Limb (tissue), 2 donors: ENCODE data around the gene PRAME.
"Not testable (repeated sequence)": the region's sequence is repeated elsewhere in the genome, so short reads cannot be mapped to it uniquely, and the experiment has no call there.

ENCODE experiments used
- DNase-seq, 2 donors: peaks; one replicate each; pipeline ENCODE4 v3.0.0-alpha.2; 2016; ENCODE audit errors: extremely low spot score in 2 of 2

PRAME gene

DNA sequence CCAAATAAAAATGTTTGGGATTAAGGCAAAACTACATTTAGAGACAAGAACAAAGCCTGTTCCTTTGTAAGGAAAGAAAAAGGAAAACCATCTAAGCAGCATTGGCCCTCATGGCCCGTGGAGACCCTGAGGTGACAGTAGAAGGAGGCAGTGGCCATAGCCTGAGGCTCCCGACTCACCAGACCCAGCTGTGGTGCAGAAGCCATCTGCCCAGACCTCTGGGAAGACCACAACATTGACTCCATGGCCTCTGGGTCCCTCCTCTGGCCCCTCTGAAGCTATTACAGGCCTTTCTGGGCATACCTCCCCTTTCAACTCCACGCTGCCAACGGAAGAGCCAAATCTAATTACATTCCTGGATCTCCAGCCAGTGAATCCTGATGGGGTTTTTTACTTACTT lies 6.4 kb downstream of the PRAME start:
- DNase-seq, result no peak

DNA sequence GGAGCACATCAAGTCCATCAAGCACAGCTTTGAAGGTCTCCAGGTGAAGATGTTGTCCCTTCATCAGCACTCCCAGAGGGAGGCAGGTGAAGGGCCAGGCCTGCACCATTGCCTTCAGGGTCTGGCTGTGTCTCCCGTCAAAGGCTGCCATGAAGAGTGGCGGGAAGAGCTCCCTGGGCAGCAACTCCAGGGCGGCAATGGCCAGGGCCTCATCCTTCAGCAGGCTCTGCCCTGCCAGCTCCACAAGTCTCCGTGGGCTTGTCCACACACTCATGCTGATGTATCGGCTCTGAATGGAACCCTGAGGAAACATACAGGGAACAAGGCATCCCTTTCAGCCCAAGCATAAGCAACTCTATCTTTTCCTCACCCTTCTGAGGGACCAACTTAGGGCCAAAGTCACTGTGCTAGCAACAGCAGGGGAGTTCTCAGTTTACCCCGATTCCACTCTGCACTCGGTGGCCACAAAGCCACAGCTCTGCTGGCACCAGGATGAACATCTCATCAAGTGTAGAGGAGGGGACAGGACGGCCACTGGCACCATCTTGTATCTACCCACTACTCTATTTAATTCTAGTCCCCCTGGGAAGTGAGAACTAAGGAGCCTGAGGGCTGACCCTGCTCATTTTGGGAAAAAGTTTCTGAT lies 8.2 kb downstream of the PRAME start:
- no peak for DNase-seq

DNA sequence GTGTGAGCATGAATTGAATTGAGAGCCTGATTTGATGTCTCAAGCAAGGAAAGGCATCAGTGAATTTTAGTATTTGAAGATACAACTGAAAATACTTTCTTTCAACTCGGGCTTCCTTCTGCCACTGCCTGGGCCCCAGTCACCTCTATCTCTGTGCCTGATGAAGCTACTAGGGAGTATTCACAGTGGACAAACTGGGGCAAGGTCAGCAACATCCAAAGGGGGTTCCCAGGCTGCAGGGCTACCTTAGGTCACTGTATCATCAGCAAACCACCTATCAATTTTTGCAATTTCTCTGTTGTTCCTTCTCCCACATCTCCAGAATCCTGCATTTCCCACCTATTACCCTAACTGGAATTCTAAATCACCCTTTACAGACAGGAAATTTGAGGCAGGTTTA lies 10.2 kb downstream of the PRAME start:
- DNase-seq, result no peak

DNA sequence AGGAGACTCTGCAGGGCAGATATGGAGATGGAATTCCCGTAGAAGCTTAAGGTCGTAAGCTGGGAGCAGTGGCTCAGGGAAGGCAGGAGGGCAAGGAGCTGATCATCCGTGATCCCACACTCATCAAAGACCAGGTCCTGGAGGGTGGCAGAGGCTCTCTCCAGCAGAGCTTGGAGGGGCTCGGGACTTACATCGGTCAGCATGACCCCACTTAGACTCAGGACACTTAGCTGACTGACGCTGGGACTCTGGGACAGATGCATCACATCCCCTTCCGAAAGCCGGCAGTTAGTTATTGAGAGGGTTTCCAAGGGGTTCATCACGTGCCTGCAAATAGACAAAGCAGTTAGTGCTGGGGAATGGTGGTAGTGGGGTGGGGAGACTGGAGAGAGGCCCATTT lies 10.7 kb downstream of the PRAME start:
- DNase-seq, result no peak

GRCh38 chr22:22547692-22548300 lies 11.3 kb downstream of the PRAME start:
- DNase-seq, result no peak

DNA sequence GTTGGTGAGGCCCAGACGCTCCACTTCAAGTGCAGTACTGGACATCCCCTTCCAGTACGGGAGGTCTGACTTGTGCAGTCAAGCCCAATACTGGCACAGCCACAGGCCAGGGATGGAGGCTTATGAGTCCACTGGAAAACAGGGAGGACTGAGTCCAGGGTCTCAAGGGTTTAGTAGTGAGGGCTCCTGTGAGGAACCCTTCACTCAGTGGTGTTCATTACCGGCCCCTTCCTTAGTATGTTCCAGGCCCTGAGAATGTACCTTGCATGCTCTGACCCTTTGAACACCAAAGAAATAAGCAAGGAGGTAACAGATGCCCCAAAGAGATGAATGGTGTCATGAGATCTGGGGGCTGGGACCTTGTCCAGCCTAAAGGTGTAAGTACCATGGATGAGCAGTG lies 11.8 kb downstream of the PRAME start:
- DNase-seq, result no peak

DNA sequence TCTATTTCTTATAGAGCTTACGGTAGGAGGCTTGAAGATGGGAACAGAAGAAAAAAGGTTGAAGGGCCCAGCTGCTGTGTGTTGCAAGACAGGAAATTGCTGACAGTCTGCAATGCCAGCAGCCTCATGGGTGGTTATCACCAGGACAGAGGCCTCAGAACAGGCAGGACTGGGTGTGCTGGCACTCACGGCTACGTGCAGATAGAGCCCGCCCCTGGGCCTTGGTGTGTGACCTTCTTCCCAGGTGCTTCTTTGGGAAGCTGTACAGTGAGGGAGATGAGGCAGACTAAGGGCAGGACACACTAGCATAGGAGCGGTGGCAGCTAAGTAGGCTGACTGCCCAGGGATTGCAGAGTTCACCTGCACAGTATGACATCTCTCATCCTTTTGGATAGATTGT lies 12.6 kb downstream of the PRAME start:
- no peak for DNase-seq

- no peak for DNase-seq
Measured at GRCh38 chr22:22545084-22545483, 14.0 kb downstream of the PRAME start.

GRCh38 chr22:22538226-22538989 lies 20.7 kb downstream of the PRAME start:
- DNase-seq, result no peak

DNA sequence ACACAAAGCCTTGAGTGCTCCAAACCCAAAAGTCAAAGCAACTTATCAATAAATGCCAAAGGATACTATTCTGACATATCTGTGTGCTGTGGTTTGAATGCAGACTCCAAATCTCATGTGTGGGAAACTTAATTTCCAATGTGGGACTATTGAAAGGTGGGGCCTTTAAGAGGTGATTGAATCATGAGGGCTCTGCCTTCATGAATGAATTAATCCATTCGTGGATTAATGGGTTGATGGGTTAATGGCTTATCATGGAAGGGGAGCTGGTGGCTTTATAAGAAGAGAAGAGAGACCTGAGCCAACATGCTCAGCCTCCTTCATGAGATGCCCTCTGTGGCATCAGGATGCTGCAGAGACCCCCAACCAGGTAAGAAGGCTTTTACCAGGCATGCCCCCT lies 22.1 kb downstream of the PRAME start:
- DNase-seq, result no peak

DNA sequence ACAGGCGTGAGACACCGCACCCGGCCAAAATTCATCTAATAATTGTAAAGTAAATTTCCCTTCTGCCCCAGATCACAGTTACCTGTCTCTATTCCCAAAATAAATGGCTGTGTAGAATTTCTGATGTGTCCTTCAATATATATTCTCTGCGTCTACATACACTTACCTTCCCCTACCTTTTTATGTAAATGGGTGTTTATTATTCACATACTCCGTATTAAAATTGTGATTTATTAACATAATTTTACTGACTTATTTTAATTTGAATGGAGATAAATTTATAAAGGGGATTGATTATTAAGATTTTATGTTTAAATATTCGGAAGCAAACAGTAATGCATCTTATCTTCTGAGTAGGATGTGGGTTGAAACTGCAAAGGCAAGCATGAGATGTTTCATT lies 22.6 kb downstream of the PRAME start:
- no peak for DNase-seq

DNA sequence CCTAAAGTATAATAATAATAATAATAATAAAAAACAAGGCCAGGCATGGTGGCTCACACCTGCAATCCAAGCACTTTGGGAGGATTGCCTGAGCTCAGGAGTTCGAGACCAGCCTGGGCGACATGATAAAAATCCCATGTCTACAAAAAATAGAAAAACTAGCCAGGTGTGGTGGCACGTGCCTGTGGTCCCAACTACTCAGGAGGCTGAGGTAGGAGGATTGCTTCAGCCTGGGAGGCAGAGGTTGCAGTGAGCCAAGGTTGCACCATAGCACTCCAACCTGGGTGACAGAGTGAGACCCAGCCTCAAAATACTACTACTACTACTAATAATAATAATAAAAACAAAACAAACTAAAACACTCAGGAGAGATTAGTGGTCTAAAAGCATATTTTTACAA lies 23.4 kb downstream of the PRAME start:
- no peak for DNase-seq

DNA sequence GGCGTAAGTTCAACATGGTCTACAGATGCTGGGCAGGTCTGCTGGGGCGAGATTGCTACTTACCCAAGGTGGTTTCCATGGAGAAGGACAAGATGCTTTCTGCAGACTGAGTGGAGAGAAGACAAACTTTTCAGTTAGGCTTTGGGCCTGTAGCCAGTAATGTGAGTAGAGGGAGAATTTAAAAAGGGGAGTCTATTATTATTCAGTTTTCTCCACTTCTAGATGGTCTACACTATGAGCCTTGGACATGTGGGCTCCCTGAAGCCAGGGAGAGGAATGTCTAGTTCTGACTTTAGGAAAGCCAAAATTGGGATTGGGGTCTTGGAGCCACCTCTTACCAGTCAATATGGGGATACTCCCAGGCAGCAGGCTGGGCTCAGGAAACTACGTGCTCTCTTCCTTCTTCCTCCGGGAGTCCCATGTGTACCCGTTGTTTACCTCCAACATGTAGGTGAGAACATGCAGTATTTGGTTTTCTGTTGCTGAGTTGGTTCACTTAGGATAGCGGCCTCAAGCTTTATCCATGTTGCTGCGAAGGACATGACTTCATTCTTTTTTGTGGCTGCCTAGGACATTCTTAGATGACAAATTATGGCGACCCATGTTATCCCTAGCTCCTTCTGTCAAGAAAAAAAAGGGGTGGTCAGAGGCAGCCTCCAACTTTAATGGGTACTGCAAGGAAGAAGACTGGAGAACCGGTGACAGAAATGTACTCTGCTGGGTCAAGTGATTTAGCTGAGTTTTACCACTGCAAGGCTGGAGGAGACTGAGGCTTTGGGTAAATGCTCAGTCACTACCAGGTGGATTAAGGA lies 24.3 kb downstream of the PRAME start:
- DNase-seq, result no peak

GRCh38 chr22:22533863-22534262 lies 25.2 kb downstream of the PRAME start:
- DNase-seq, result no peak

DNA sequence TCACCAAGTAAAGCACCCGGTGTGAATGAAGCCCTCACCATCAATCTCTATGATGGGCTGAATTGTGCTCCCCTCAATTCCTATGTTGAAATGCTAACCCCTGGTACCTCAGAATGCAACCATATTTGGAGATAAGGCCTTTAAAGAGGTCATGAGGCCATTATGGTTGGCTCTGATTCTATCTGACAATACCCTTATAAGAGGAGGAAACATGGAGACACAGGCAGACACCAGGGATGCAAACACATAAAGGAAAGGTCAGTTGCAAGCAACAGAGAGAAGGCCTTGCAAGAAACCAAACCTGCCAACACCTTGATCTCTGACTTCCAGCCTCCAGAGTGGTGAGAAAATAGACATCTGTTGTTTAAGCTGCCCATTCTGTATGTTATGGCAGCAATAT lies 25.6 kb downstream of the PRAME start:
- DNase-seq, result no peak

- not testable (repeated sequence) for DNase-seq
Measured at GRCh38 chr22:22532547-22533071, 26.5 kb downstream of the PRAME start.

GRCh38 chr22:22531770-22532546 lies 27.1 kb downstream of the PRAME start:
- DNase-seq, result no peak

DNA sequence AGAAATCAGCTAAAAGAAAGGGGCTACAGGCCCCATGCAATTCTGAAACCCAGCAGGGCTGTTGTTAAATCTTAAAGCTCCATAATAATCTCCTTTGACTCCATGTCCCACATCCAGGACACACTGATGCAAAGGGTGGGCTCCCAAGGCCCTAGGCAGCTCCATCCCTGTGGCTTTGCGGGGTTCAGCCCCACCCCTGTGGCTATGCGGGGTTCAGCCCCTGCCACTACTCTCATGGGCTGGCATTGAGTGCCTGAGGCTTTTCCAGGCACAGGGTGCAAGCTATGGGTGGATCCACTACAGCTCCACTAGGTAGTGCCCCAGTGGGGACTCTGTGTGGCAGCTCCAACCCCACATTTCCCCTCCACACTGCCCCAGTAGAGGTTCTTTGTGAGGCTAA lies 30.3 kb downstream of the PRAME start:
- no peak for DNase-seq

DNA sequence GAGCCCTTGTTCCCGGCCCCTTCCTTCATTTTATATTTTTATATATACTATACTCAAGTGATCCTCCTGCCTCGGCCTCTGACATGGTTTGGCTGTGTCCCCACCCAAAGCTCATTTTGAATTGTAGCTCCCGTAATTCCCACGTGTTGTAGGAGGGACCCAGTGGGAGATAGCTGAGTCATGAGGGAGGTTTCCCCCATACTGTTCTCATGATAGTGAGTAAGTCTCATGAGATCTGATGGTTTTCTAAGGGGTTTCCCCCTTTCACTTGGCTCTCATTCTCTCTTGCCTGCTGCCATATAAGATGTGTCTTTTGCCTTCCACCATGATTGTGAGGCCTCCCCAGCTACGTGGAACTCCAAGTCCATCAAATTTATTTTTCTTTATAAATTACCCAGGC lies 31.8 kb downstream of the PRAME start:
- no peak for DNase-seq

- no peak for DNase-seq
Measured at GRCh38 chr22:22526125-22526912, 32.7 kb downstream of the PRAME start.
